HTR-8/SVneo (cell line): ENCODE results near the gene BRSK2.

ENCODE experiments used
- DNase-seq: peaks from one replicate; pipeline ENCODE4 v3.0.0; 2011; ENCODE audit warnings: low spot score, mixed read lengths; ENCODE audit not compliant: insufficient read length
- FAIRE-seq: peaks from 2 replicates; lab custom pipeline; 2011; peaks lifted over from hg19 to GRCh38; lab: Jason Lieb, UNC

Gene BRSK2

GRCh38 chr11:1459764-1460395, 70.1 kb downstream of the BRSK2 start:
- DNase-seq, result no peak
- no peak for FAIRE-seq

- DNase-seq (no peak), FAIRE-seq (no peak)
Measured at GRCh38 chr11:1460396-1460985, 70.8 kb downstream of the BRSK2 start.

- no peak for DNase-seq
- FAIRE-seq, result no peak
Measured at GRCh38 chr11:1460986-1461825, 71.5 kb downstream of the BRSK2 start.

GRCh38 chr11:1461826-1462697, 72.3 kb downstream of the BRSK2 start:
- FAIRE-seq (no peak), DNase-seq (no peak)

- FAIRE-seq (no peak), DNase-seq (no peak)
Measured at GRCh38 chr11:1462698-1462975, 72.9 kb downstream of the BRSK2 start.

- DNase-seq (no peak), FAIRE-seq (no peak)
Measured at GRCh38 chr11:1463056-1463455, 73.3 kb downstream of the BRSK2 start.

- DNase-seq (no peak), FAIRE-seq (no peak)
Measured at GRCh38 chr11:1466784-1467183, 77.0 kb downstream of the BRSK2 start.

- DNase-seq (no peak), FAIRE-seq (no peak)
Measured at GRCh38 chr11:1467270-1467669, 77.5 kb downstream of the BRSK2 start.

GRCh38 chr11:1468002-1468401, 78.3 kb downstream of the BRSK2 start:
- FAIRE-seq, result no peak
- no peak for DNase-seq

- DNase-seq (no peak), FAIRE-seq (no peak)
Measured at GRCh38 chr11:1468473-1469066, 78.8 kb downstream of the BRSK2 start.

GRCh38 chr11:1469287-1469910, 79.7 kb downstream of the BRSK2 start:
- no peak for DNase-seq

GRCh38 chr11:1469911-1470680, 80.4 kb downstream of the BRSK2 start:
- FAIRE-seq (no peak), DNase-seq (no peak)

More at GRCh38 chr11:1469287-1469910, 79.7 kb downstream of the BRSK2 start:
- FAIRE-seq, result no peak

GRCh38 chr11:1470681-1471611, 81.2 kb downstream of the BRSK2 start:
- FAIRE-seq (no peak), DNase-seq (no peak)

GRCh38 chr11:1471736-1472135, 82.0 kb downstream of the BRSK2 start:
- FAIRE-seq, result peak; percentile 40
- DNase-seq, result no peak

- FAIRE-seq, result no peak
- DNase-seq, result no peak
Measured at GRCh38 chr11:1472180-1473005, 82.7 kb downstream of the BRSK2 start.

- FAIRE-seq, result no peak
Measured at GRCh38 chr11:1473011-1473628, 83.4 kb downstream of the BRSK2 start.

GRCh38 chr11:1473786-1474185, 84.1 kb downstream of the BRSK2 start:
- FAIRE-seq (no peak), DNase-seq (no peak)

More at GRCh38 chr11:1473011-1473628, 83.4 kb downstream of the BRSK2 start:
- DNase-seq, result no peak
